HTR-8/SVneo (cell line): Measurements from ENCODE around the gene ALG6.
"Not testable (repeated sequence)": the region's sequence is repeated elsewhere in the genome, so short reads cannot be mapped to it uniquely, and the experiment has no call there.

Experiments used
- DNase-seq: peaks from one replicate; pipeline ENCODE4 v3.0.0; 2011; ENCODE audit warnings: low spot score, mixed read lengths; ENCODE audit not compliant: insufficient read length
- FAIRE-seq: peaks from 2 replicates; lab custom pipeline; 2011; peaks lifted over from hg19 to GRCh38; lab: Jason Lieb, UNC

ALG6 gene

GRCh38 chr1:63327417-63328054 lies 39.9 kb upstream of the ALG6 start:
- peak; percentile 75 for DNase-seq
- FAIRE-seq, result peak; percentile 9

DNA sequence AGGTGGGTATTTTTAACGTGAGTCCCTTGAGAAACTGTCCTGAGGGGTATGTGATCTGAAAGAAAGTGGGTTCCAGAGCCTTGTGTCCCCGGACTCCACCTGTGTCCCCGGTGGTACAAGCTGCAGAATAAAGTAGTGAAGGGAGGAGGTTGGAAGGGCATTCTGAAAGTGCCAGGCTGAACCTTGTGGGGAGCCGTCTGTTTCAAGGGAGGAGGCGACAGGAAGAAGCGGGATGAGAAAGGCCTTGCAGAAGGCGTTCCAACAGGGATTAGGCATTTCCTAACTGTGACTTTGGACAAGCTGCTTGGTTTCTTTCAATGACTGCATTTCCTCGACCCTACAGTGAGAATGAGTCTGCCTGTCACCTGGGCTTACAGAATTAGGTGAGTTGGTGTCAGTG lies 39.3 kb upstream of the ALG6 start:
- FAIRE-seq, result no peak

DNA sequence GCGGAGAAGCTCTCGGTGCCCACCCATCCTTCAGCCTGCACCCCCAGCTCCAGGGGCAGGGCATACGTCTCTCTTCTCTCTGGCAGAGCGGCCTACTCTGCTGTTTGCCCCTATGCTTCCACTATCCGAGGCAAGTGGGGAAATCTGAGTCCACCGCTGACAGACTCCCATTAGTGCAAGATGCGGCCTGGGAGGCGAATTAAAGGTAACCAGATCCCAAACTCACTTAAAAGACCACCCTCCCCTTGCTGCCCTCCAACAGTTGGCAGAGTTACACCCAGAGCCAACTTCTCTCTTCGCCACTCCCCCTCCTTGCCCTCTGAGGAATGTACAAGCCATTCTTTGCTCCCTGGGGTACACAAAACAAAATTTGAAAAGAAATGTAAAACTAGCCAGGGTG lies 38.6 kb upstream of the ALG6 start:
- DNase-seq (no peak), FAIRE-seq (no peak)

More for the DNA sequence above, 39.3 kb upstream of the ALG6 start:
- DNase-seq, result no peak

DNA sequence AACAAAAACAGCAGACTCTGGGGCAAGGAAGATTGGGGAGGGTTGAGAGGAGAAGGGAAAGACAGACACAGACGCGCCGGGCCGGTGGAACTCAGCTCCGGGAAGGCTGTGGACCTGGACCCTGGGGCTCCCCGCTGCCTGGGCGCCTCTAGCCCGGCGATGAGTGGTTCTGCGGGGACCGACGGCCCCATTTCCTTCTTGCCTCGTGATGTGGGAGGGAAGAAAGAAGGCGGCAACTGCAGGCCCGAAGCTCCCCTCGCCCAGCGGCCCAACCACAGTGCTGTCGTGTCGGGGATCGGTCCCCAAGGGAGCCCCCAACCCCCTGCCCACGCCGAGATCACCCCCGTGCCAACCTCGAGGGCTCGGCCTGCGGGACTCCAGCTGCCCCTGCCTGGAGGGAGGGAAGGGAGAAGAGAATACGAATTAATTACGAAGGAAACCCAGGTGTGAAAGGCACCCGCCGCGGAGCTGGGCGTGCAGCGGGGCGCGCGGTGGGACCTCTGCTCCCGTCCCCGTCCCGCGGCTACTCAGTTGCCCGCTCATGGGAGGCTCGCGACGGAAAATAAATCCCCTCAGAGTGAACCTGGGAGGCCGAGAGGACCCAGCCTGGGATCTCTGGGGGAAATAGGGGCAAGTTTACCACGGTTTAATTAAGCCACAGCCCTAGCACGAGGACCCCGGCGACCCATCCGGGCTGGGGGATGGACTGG lies 37.7 kb upstream of the ALG6 start:
- no peak for DNase-seq

DNA sequence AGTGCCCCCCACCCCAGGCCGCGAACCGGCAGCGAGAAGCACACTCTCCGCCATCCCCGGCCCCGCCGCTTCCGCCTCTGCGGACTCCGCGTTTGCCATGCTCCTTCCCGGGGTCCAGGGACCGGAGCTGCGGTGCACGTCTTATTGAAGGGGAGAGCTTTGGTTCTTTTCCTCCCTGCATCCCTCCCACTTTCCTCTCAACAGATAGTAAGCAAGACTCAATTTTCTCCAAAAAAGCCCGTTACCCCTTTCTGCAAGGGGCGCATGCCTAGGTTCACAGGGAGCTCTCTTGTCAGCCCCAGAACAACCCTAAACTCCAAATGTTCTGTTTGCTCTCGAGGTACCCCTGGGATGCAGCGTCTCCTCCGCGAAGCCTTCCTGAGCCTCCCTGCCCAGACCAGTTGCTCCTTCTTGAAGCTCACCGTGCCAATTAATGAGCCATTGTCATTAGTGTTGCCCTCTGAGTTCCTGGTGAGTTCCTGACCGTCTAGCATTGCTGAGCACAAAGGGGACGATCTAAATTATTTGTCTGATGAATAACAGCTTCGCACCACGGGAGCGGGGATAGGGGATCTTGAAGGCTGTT lies 37.0 kb upstream of the ALG6 start:
- no peak for DNase-seq
- FAIRE-seq, result no peak

More for the DNA sequence above, 37.7 kb upstream of the ALG6 start:
- no peak for FAIRE-seq

- DNase-seq (no peak), FAIRE-seq (no peak)
Measured at GRCh38 chr1:63342402-63342801, 25.0 kb upstream of the ALG6 start.

DNA sequence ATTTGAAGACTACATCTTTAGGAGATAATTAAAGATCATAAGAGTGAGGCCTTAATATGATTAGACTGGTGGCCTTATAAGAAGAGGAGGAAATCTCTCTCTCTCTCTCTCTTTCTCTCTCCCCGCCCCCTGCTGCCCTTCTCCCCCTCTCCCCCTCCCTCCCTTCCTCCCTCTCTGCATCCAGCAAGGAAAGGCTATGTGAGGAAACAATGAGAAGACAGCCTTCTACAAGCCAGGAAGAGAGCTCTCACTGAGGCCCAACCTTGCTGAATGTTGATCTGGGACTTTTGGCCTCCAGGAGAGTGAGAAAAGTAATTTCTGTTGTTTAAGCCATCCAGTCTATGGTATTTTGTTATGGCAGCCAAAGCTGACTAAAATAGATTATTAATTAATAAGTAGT lies 23.5 kb upstream of the ALG6 start:
- DNase-seq (no peak), FAIRE-seq (no peak)

GRCh38 chr1:63350320-63350719 lies 17.1 kb upstream of the ALG6 start:
- DNase-seq, result no peak

DNA sequence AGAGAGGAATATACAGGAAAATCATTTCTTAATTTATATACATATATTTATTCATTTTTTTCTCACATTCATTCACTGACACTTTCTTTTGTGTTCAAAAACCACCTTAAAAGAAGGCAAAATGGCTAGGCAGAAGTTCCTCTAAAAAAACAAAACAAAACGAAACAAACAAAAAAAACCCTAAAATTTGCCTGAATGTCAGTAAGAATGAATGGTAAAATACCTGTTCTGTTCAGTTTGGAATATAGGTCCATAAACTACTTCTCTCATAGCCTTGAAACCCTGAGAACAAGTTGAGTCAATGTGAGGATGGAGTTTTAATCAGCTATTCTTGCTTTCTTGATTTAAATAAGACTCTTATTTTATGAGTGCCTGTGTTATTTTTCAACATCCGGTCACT lies 14.7 kb upstream of the ALG6 start:
- DNase-seq (no peak), FAIRE-seq (no peak)

More at GRCh38 chr1:63350320-63350719, 17.1 kb upstream of the ALG6 start:
- no peak for FAIRE-seq

DNA sequence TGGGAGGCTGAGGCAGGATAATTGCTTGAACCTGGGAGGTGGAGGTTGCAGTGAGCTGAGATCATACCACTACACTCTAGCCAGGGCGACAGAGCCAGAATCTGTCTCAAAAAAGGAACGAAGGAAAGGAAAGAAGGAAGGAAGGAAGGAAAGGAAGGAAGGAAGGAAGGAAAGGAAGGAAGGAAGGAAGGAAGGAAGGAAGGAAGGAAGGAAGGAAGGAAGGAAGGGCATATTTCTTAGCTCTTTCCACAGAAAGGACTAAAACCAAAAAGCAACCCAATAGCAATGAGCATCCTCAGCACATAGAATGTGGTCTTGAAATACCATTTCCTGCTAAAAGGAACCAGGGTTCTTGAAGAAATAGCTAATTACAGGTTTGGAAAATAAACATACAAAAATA lies 11.2 kb upstream of the ALG6 start:
- not testable (repeated sequence) for DNase-seq

DNA sequence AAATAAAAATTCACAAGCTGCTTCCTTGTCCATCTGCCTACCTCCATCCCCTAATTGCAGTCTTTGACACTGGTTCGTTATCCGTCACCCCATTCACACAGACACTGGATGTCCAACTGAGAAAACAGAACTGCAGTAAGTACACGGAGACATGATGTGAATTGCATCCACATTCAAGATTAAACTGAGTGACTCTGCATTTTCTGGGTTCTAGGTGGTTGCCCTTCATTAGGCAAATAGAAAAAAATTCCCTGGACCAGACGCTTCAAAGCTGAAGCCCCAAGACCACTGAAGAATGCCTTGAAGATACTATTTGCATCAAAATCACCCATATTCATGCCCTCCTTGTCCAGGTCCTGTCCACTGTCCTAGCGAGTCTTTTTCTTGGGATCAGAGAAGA lies 7.9 kb upstream of the ALG6 start:
- FAIRE-seq (no peak), DNase-seq (no peak)

More for the DNA sequence above, 11.2 kb upstream of the ALG6 start:
- FAIRE-seq, result not testable (repeated sequence)

GRCh38 chr1:63362073-63362472 lies 5.4 kb upstream of the ALG6 start:
- DNase-seq, result no peak
- FAIRE-seq, result no peak

- FAIRE-seq (no peak), DNase-seq (no peak)
Measured at GRCh38 chr1:63362578-63362977, 4.8 kb upstream of the ALG6 start.

DNA sequence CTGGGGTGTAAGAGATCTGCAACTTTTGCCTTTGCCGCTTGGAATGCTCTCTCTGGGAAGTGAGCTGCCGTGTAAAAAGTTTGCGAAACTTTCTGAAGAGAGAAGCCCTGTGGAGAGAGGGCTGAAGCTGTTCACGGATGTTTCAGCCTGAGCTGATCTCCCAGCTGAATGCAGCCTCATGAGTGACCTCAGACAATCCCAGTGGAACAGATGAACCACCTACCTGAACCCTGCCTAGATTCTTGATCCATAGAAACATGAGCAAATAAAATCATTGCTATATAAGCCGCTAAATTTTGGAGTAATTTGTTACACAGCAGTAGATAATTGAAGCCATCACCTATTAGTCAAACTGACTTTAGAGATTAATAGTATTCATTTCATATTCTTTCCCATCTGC lies 4.4 kb upstream of the ALG6 start:
- no peak for FAIRE-seq
- DNase-seq, result no peak

DNA sequence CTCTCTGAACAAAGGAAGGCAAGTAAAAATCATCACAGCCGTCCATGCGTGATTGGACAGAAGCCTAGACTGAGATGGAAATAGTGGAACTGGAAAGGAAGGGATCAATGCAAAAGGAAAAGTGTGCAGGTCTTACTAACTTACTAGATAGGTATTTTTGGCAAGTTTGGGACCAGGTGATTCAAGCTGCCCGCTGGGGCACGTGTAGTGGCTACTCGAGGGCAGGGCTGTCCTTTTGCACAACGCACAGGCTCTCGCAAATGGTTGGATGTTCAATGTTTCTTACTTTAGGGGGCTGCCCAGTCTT lies 566 bp upstream of the ALG6 start:
- DNase-seq (no peak), FAIRE-seq (no peak)

DNA sequence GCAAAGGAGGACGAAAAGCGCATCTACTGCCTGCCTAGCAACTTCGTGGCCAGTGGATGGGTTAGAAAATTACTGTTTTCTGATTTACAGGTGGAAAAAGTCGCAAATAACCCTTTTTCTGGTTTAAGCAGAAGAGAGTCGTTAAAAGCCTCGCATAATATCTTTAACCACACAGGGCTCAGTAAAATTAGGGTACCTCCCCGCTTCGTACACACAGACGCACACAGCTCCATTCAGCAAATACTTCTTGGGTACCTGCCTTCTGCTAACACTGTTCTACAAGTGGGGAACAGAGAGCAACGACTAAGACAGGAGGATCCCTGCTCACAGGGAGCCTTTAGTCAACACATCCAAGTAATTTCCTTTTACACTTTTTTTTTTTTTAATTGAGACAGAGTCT lies 704 bp downstream of the ALG6 start:
- FAIRE-seq (no peak), DNase-seq (peak; percentile 6)

- FAIRE-seq (no peak), DNase-seq (no peak)
Measured at GRCh38 chr1:63379583-63379982, 12.2 kb downstream of the ALG6 start.

GRCh38 chr1:63381741-63382140 lies 14.3 kb downstream of the ALG6 start:
- FAIRE-seq (no peak), DNase-seq (no peak)

DNA sequence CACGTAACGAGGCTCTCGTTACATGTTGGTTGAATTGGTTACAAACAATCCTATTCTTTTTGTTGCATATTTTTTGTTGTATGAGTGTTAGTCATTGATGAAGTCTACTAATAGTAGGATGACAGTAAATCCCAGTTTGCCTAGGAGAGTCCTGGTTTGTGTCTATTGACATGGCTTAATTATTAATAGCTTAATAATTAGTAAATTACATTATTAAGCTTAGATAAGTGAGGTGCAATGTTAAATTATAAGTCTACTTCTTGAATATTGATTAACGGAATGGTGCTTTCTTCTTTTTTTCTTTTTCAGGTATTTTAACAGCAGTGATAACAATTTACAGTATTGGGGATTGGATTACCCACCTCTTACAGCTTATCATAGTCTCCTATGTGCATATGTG lies 34.5 kb downstream of the ALG6 start:
- FAIRE-seq (no peak), DNase-seq (no peak)

- FAIRE-seq (no peak), DNase-seq (no peak)
Measured at GRCh38 chr1:63403386-63403785, 36.0 kb downstream of the ALG6 start.

DNA sequence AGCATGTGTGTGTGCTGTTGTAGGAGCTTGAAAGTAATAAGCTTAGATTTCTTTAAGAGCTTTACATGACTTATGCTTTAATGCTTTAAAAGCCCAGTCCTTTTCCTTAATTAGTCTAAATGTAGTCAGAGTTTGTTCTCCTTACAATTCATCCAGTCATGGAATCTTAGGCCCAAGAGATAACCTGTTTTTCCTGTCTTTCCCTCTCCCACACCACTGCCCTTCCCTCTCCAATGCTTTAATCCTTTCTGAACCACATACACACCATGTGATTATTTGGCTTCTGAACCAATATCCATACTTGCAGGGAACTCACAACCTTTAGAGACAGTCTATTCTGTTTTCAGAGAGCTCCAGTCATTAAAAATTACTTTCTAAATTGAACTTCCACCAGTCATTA lies 37.6 kb downstream of the ALG6 start:
- FAIRE-seq (no peak), DNase-seq (no peak)

GRCh38 chr1:63405987-63406386 lies 38.6 kb downstream of the ALG6 start:
- FAIRE-seq (no peak), DNase-seq (no peak)
